Endothelial cell of umbilical vein (primary cell): ENCODE data around the gene IFIT3. TPM values are rescaled to one million over a fixed set of nuclear protein-coding genes. Genes with fewer than 3 reads are reported as not detected.

Source experiments
- BruUV-seq: library from RNA; stranded (reverse); fragments of 400-500 nt; replicated peaks from 2 replicates; lab custom pipeline; 2021; lab: Mats Ljungman, UMichigan
- CTCF ChIA-PET: fragments of 300-600, 350-600 bp; sonication (Branson Sonifier 250); formaldehyde crosslinking; loops from one replicate; lab custom pipeline; 2021; ENCODE audit warnings: antibody characterized with exemption, inconsistent platforms; lab: Charles Lee
- POLR2A ChIA-PET: fragments of 300-600, 350-600 bp; sonication (Branson Sonifier 250); formaldehyde crosslinking; loops from one replicate; lab custom pipeline; 2021; ENCODE audit warnings: antibody characterized with exemption, inconsistent platforms; lab: Charles Lee
- DNase-seq: peaks from one replicate; pipeline ENCODE4 v3.0.0-alpha.2; 2011; ENCODE audit warnings: low read depth, low spot score
- FAIRE-seq: peaks from 2 replicates; lab custom pipeline; 2011; peaks lifted over from hg19 to GRCh38; lab: Jason Lieb, UNC
- H2AFZ ChIP-seq: 2 replicates; pipeline ENCODE4 v1.6.0; 2012; ENCODE audit warnings: low read depth, low read length, control low read depth, inconsistent platforms
- H3K27ac ChIP-seq: 2 replicates; pipeline ENCODE4 v1.5.1; 2011; ENCODE audit warnings: low read depth, mild to moderate bottlenecking, control low read depth, low read length, moderate library complexity; ENCODE audit not compliant: insufficient read depth
- H3K27me3 ChIP-seq, 2 experiments: 2 replicates each; pipeline versions ENCODE4 v1.6.0 to v1.6.1; 2011; ENCODE audit warnings: low read length in 2 of 2, mixed read lengths in 1 of 2; ENCODE audit not compliant: control insufficient read depth in 2 of 2, insufficient read depth in 2 of 2
- H3K36me3 ChIP-seq, 2 experiments: 2 replicates in 1 of 2; 3 replicates in 1 of 2; pipeline ENCODE4 v1.5.1; 2011; ENCODE audit warnings: low read length in 2 of 2, mild to moderate bottlenecking in 1 of 2, moderate library complexity in 1 of 2; ENCODE audit not compliant: control insufficient read depth in 2 of 2, insufficient read depth in 2 of 2; ENCODE audit errors: extremely low read depth in 1 of 2
- H3K4me1 ChIP-seq: 3 replicates; pipeline ENCODE4 v1.5.1; 2011; ENCODE audit warnings: mild to moderate bottlenecking, low read length; ENCODE audit not compliant: control insufficient read depth, insufficient read depth; ENCODE audit errors: extremely low read depth
- H3K4me2 ChIP-seq: 2 replicates; pipeline ENCODE4 v1.6.1; 2011; ENCODE audit warnings: low read length, control low read depth, mixed read lengths; ENCODE audit not compliant: insufficient read depth
- H3K4me3 ChIP-seq, 3 experiments: fragments of 200-600 bp in 1 of 3; sonication (generic), shearing (Covaris generic) in 1 of 3; replicated peaks in 1 of 3; 2 replicates each; pipeline ENCODE4 v1.5.1; 2011 to 2016; ENCODE audit warnings: control low read depth in 3 of 3, low read length in 3 of 3, mild to moderate bottlenecking in 2 of 3, inconsistent platforms in 1 of 3, low read depth in 1 of 3, moderate library complexity in 1 of 3; ENCODE audit not compliant: insufficient read depth in 1 of 3
- H3K79me2 ChIP-seq: 2 replicates; pipeline ENCODE4 v1.6.0; 2012; ENCODE audit warnings: low read length, inconsistent platforms; ENCODE audit not compliant: control insufficient read depth, insufficient read depth
- H3K9ac ChIP-seq: replicated peaks from 2 replicates; pipeline ENCODE3; 2011; ENCODE audit warnings: low read length, control low read depth; ENCODE audit not compliant: insufficient read depth; ENCODE audit errors: extremely low read depth
- H3K9me1 ChIP-seq: replicated peaks from 3 replicates; pipeline ENCODE4 v1.6.0; 2011; ENCODE audit warnings: mild to moderate bottlenecking, low read length; ENCODE audit not compliant: control insufficient read depth, insufficient read depth; ENCODE audit errors: extremely low read depth
- H3K9me3 ChIP-seq: replicated peaks from 2 replicates; pipeline ENCODE4 v1.5.1; 2012; ENCODE audit warnings: low read length, inconsistent platforms; ENCODE audit not compliant: control insufficient read depth, insufficient read depth
- H4K20me1 ChIP-seq: replicated peaks from 2 replicates; pipeline ENCODE3; 2011; ENCODE audit warnings: mild to moderate bottlenecking, low read length; ENCODE audit not compliant: control insufficient read depth, insufficient read depth; ENCODE audit errors: extremely low read depth
- EZH2 ChIP-seq: IDR thresholded peaks from 2 replicates; pipeline ENCODE4 v1.6.1; 2012; ENCODE audit warnings: borderline replicate concordance, low read depth, mild to moderate bottlenecking, moderate library complexity, low read length, inconsistent platforms; ENCODE audit not compliant: severe bottlenecking
- GATA2 ChIP-seq: IDR thresholded peaks from 2 replicates; pipeline ENCODE4 v1.7.0; 2011; ENCODE audit warnings: low read depth, mild to moderate bottlenecking, moderate library complexity, mixed read lengths, low read length; ENCODE audit not compliant: insufficient read length, insufficient read depth
- JUN ChIP-seq: IDR thresholded peaks from 2 replicates; pipeline ENCODE4 v1.6.1; 2011; ENCODE audit warnings: borderline replicate concordance, low read depth; ENCODE audit not compliant: insufficient read length, insufficient read depth
- dilution Hi-C: fragments of 300-500 bp; cut with MboI; formaldehyde crosslinking; loops from one replicate; pipeline ENCODE4 v1.15.0; 2019; ENCODE audit warnings: low sequenced_read_pairs; ENCODE audit not compliant: extremely low pct_ligation_motif_present
- intact Hi-C: fragments of 100-400 bp; cut with micrococcal nuclease; formaldehyde crosslinking; loops from one replicate; pipeline ENCODE4 v1.10.0; 2022
- polyA plus RNA-seq, 4 experiments: library from polyadenylated mRNA; depleted of rRNA in 3 of 4; stranded (reverse) in 3 of 4; unstranded in 1 of 4; fragments of >200 nt; gene quantifications; 2 replicates each; pipeline versions ENCODE4 v1.2.1 to v1.2.3, GENCODE V29; 2011 to 2012; ENCODE audit warnings: missing spikeins in 1 of 4
- total RNA-seq: library from RNA; stranded (reverse); gene quantifications from 2 replicates; pipeline ENCODE4 v1.2.3, GENCODE V29; 2021
- TF ChIP-seq, protein P1 (sequence below): IDR thresholded peaks from 2 replicates; pipeline ENCODE4 v1.6.1; 2011; ENCODE audit not compliant: insufficient read depth, insufficient read length
- TF ChIP-seq, protein P2 (sequence below), 2 donors: IDR thresholded peaks; 1 replicate in 1 of 2; 2 replicates in 1 of 2; pipeline ENCODE4 v1.5.1; 2011; ENCODE audit warnings: low read length in 2 of 2, mild to moderate bottlenecking in 2 of 2, moderate library complexity in 2 of 2, control low read depth in 1 of 2, inconsistent platforms in 1 of 2, low read depth in 1 of 2; ENCODE audit not compliant: insufficient read depth in 1 of 2; ENCODE audit errors: extremely low read depth in 1 of 2

IFIT3 gene
- total and polyA plus RNA-seq, 2 donors (not counting 3 experiments of a cell fraction or from before 2014, with no cell fraction given), result 1.2 to 3.1 TPM

DNA sequence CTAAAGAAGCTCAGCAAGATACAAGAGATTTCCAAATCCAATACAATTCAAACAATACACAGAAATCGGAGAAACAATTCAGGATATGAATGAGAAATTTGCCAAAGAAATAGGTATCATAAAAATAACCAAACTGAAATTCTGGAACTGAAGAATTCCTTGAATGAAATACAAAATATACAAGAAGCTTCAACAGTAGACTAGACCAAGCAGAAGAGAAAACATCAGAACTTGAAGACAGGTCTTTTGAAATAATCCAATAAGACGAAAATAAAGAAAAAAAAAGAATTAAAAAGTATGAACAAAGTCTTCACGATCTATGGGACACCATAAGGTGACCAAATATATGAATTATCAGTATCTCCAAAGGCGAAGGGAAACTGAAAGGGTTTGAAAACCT, 28.8 kb upstream of the IFIT3 start:
- Histone ChIP-seq H3K4me2 (no peak overlapping the region), H3K79me2 (no peaks in the 10 kb centered on the region), H3K9me1 (no peaks in the 10 kb centered on the region), H2AFZ (no peak overlapping the region), H3K27me3 (peaks cover 11 to 13% of the 10 kb centered on the region in 2 experiments), H3K4me3 (no peak overlapping the region), H3K9me3 (no peaks in the 10 kb centered on the region), H3K27ac (no peak overlapping the region), H3K4me1 (peaks cover 10% of the 10 kb centered on the region), H3K9ac (no peak overlapping the region), H4K20me1 (no peaks in the 10 kb centered on the region), H3K36me3 (no peaks in the 10 kb centered on the region)
- dilution Hi-C loops, result no loop called here
- FAIRE-seq (no peak), DNase-seq (no peak)
- ChIA-PET CTCF (interaction anchor here (4.7 kb wide), 1 partner anchor 70 kb away, joined by 35 read pairs; no protein-coding TSS in a partner anchor), POLR2A (no interaction called here)
- no TSS peak for BruUV-seq
- TF ChIP-seq GATA2 (no peak), EZH2 (no peak), JUN (no peak)
- TF ChIP-seq, protein P1, sequence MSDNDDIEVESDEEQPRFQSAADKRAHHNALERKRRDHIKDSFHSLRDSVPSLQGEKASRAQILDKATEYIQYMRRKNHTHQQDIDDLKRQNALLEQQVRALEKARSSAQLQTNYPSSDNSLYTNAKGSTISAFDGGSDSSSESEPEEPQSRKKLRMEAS, result no peak
- TF ChIP-seq, protein P2, sequence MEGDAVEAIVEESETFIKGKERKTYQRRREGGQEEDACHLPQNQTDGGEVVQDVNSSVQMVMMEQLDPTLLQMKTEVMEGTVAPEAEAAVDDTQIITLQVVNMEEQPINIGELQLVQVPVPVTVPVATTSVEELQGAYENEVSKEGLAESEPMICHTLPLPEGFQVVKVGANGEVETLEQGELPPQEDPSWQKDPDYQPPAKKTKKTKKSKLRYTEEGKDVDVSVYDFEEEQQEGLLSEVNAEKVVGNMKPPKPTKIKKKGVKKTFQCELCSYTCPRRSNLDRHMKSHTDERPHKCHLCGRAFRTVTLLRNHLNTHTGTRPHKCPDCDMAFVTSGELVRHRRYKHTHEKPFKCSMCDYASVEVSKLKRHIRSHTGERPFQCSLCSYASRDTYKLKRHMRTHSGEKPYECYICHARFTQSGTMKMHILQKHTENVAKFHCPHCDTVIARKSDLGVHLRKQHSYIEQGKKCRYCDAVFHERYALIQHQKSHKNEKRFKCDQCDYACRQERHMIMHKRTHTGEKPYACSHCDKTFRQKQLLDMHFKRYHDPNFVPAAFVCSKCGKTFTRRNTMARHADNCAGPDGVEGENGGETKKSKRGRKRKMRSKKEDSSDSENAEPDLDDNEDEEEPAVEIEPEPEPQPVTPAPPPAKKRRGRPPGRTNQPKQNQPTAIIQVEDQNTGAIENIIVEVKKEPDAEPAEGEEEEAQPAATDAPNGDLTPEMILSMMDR (IDR thresholded peaks at IDR 0.05; ENCODE audit: extremely low read depth in 1 of 2, insufficient read depth in 1 of 2, low read depth in 1 of 2, low read length in 2 of 2), result no peak
- intact Hi-C loops, result no loop called here
